IMR-90 (cell line): Measurements from ENCODE around the gene TMEM163. TPM values are rescaled to one million over a fixed set of nuclear protein-coding genes. Genes with fewer than 3 reads are reported as not detected.

Source experiments
- ATAC-seq: fragments of 200-7000 bp; cut with Tn5 transposase; 2 replicates; pipeline ENCODE4 v1.9.1; 2020; ENCODE audit warnings: low read depth, mild to moderate bottlenecking, moderate library complexity
- BruUV-seq: library from RNA; stranded (reverse); fragments of 400-500 nt; replicated peaks from 2 replicates; lab custom pipeline; 2021; lab: Mats Ljungman, UMichigan
- CTCF ChIA-PET: fragments of 300-600 bp; formaldehyde crosslinking; extraction: SDS; loops from one replicate; lab custom pipeline; 2021; ENCODE audit warnings: antibody characterized with exemption; lab: Yijun Ruan, JAX
- POLR2A ChIA-PET: fragments of 300-600 bp; sonication (Branson Sonifier 250); formaldehyde crosslinking; loops from one replicate; lab custom pipeline; 2022; ENCODE audit warnings: antibody characterized with exemption; ENCODE audit not compliant: unreplicated experiment; lab: Charles Lee
- DNase-seq: peaks from one replicate; pipeline ENCODE4 v3.0.0; 2013
- H2AFZ ChIP-seq: replicated peaks from 2 replicates; pipeline ENCODE3; 2013; ENCODE audit warnings: low read length, mild to moderate bottlenecking; ENCODE audit not compliant: poor library complexity
- H2AK5ac ChIP-seq: 2 replicates; pipeline ENCODE4 v1.6.1; 2013; ENCODE audit warnings: low read depth, low read length, inconsistent platforms
- H2AK9ac ChIP-seq: replicated peaks from 2 replicates; pipeline ENCODE3; 2013; ENCODE audit warnings: mild to moderate bottlenecking, low read depth, low read length, moderate library complexity; ENCODE audit not compliant: poor library complexity
- H2BK120ac ChIP-seq: 2 replicates; pipeline ENCODE4 v1.6.1; 2013; ENCODE audit warnings: low read depth, low read length, inconsistent platforms
- H2BK15ac ChIP-seq: 3 replicates; pipeline ENCODE4 v1.6.1; 2013; ENCODE audit warnings: low read depth, low read length, inconsistent platforms
- H2BK20ac ChIP-seq: 2 replicates; pipeline ENCODE4 v1.6.1; 2013; ENCODE audit warnings: low read depth, mild to moderate bottlenecking, inconsistent platforms, low read length, moderate library complexity
- H2BK5ac ChIP-seq: 2 replicates; pipeline ENCODE4 v1.6.1; 2013; ENCODE audit warnings: mild to moderate bottlenecking, low read depth, low read length, inconsistent platforms; ENCODE audit not compliant: poor library complexity, severe bottlenecking
- H3K14ac ChIP-seq: replicated peaks from 2 replicates; pipeline ENCODE4 v1.6.1; 2013; ENCODE audit warnings: low read depth, low read length, inconsistent platforms
- H3K18ac ChIP-seq: 2 replicates; pipeline ENCODE4 v1.6.1; 2013; ENCODE audit warnings: low read depth, low read length, control low read depth
- H3K23ac ChIP-seq: 2 replicates; pipeline ENCODE4 v1.6.1; 2013; ENCODE audit warnings: low read depth, low read length, inconsistent platforms
- H3K27ac ChIP-seq: 2 replicates; pipeline ENCODE4 v1.5.1; 2013; ENCODE audit warnings: mild to moderate bottlenecking, control low read depth, low read length; ENCODE audit not compliant: insufficient read depth
- H3K27me3 ChIP-seq: 2 replicates; pipeline ENCODE4 v1.6.1; 2013; ENCODE audit warnings: low read length; ENCODE audit not compliant: control insufficient read depth, insufficient read depth
- H3K36me3 ChIP-seq: 2 replicates; pipeline ENCODE4 v1.6.1; 2013; ENCODE audit warnings: low read length, mixed read lengths; ENCODE audit not compliant: control insufficient read depth, insufficient read depth
- H3K4ac ChIP-seq: 2 replicates; pipeline ENCODE4 v1.6.1; 2013; ENCODE audit warnings: low read depth, low read length, inconsistent platforms
- H3K4me1 ChIP-seq: 2 replicates; pipeline ENCODE4 v1.6.1; 2013; ENCODE audit warnings: low read length, mixed read lengths; ENCODE audit not compliant: control insufficient read depth, insufficient read depth
- H3K4me2 ChIP-seq: 2 replicates; pipeline ENCODE4 v1.6.1; 2013; ENCODE audit warnings: low read depth, mild to moderate bottlenecking, control low read depth, low read length, moderate library complexity
- H3K4me3 ChIP-seq: 2 replicates; pipeline ENCODE4 v1.5.1; 2013; ENCODE audit warnings: low read depth, mild to moderate bottlenecking, control low read depth, low read length, moderate library complexity; ENCODE audit not compliant: insufficient read depth
- H3K56ac ChIP-seq: 2 replicates; pipeline ENCODE4 v1.6.1; 2013; ENCODE audit warnings: low read length, inconsistent platforms; ENCODE audit not compliant: insufficient read depth; ENCODE audit errors: extremely low read depth
- H3K79me1 ChIP-seq, 2 experiments: 2 replicates each; pipeline ENCODE4 v1.6.1; 2013; ENCODE audit warnings: low read length in 2 of 2, inconsistent platforms in 1 of 2, low read depth in 1 of 2
- H3K9ac ChIP-seq: 2 replicates; pipeline ENCODE4 v1.6.1; 2013; ENCODE audit warnings: low read depth, low read length, control low read depth
- H3K9me1 ChIP-seq: 2 replicates; pipeline ENCODE4 v1.6.1; 2013; ENCODE audit warnings: low read length, inconsistent platforms; ENCODE audit not compliant: insufficient read depth
- H3K9me3 ChIP-seq: 2 replicates; pipeline ENCODE4 v1.6.1; 2013; ENCODE audit warnings: low read length; ENCODE audit not compliant: control insufficient read depth, insufficient read depth
- H4K20me1 ChIP-seq: 2 replicates; pipeline ENCODE4 v1.6.1; 2013; ENCODE audit warnings: low read length, inconsistent platforms; ENCODE audit not compliant: insufficient read depth
- H4K5ac ChIP-seq: 2 replicates; pipeline ENCODE4 v1.6.1; 2013; ENCODE audit warnings: mild to moderate bottlenecking, low read depth, low read length, control low read depth
- H4K8ac ChIP-seq, 2 experiments: 2 replicates each; pipeline ENCODE4 v1.6.1; 2013; ENCODE audit warnings: low read depth in 2 of 2, low read length in 2 of 2, control low read depth in 1 of 2, inconsistent platforms in 1 of 2
- H4K91ac ChIP-seq: 2 replicates; pipeline ENCODE4 v1.6.1; 2013; ENCODE audit warnings: low read depth, low read length, inconsistent platforms; ENCODE audit not compliant: insufficient read depth
- CEBPB ChIP-seq: IDR thresholded peaks from 2 replicates; pipeline ENCODE4 v1.6.1; 2012; ENCODE audit warnings: low read depth, low read length, improper control_type of control experiment
- CHD1 ChIP-seq: IDR thresholded peaks from 2 replicates; pipeline ENCODE4 v1.6.1; 2012; ENCODE audit warnings: low read depth, low read length, improper control_type of control experiment
- FOS ChIP-seq: fragments of 150-350 bp; IDR thresholded peaks from 2 replicates; pipeline ENCODE4 v1.6.1; 2016; ENCODE audit warnings: low read depth, low read length
- MXI1 ChIP-seq: IDR thresholded peaks from 2 replicates; pipeline ENCODE4 v1.6.1; 2012; ENCODE audit warnings: low read depth, mild to moderate bottlenecking, low read length, moderate library complexity, borderline replicate concordance
- RAD21 ChIP-seq: IDR thresholded peaks from 2 replicates; pipeline ENCODE4 v1.6.1; 2012; ENCODE audit warnings: low read length, improper control_type of control experiment
- USF2 ChIP-seq: fragments of 150-350 bp; IDR thresholded peaks from 2 replicates; pipeline ENCODE4 v1.6.1; 2017; ENCODE audit warnings: mild to moderate bottlenecking, antibody characterized with exemption, low read length, low read depth
- WGBS, 2 experiments: methylation state at CpG; one replicate each; pipeline versions ENCODE4 v1.1.5 to v1.1.7; 2013; ENCODE audit warnings: missing lambda C conversion rate in 2 of 2; ENCODE audit not compliant: insufficient read length in 1 of 2; ENCODE audit errors: extremely low coverage in 2 of 2; 5-methylcytosine and 5-hydroxymethylcytosine counted together
- dilution Hi-C: fragments of 300-500 bp; cut with HindIII; formaldehyde crosslinking; loops from one replicate; pipeline ENCODE4 v1.14.3; 2018; ENCODE audit warnings: low sequenced_read_pairs; ENCODE audit not compliant: unreplicated experiment
- in situ Hi-C: fragments of 300-500 bp; cut with MboI; formaldehyde crosslinking; loops from 3 replicates; pipeline ENCODE4 v1.14.3; 2019; ENCODE audit warnings: low sequenced_read_pairs, inconsistent platforms, mixed read lengths
- intact Hi-C: fragments of 100-400 bp; cut with micrococcal nuclease; formaldehyde crosslinking; loops from 2 replicates; pipeline ENCODE4 v1.10.0; 2022
- polyA plus RNA-seq, 3 experiments: library from polyadenylated mRNA; depleted of rRNA; stranded (reverse); fragments of >200 nt; gene quantifications; 2 replicates each; pipeline ENCODE4 v1.2.3, GENCODE V29; 2012; ENCODE audit warnings: low replicate concordance in 1 of 3
- total RNA-seq: library from RNA; depleted of rRNA; stranded (reverse); fragments of >200 nt; gene quantifications from 2 replicates; pipeline ENCODE4 v1.2.3, GENCODE V29; 2012

Gene TMEM163
- total and polyA plus RNA-seq, 2 of the 4 experiments (the other 2 are of a cell fraction): not detected

- dilution Hi-C loops (no loop called here), intact Hi-C loops (no loop called here), in situ Hi-C loops (loop anchor here (25.0 kb wide), 1 partner anchor 534 kb away; no protein-coding TSS in a partner anchor)
- Histone ChIP-seq H2AK9ac (no peak overlapping the region), H4K91ac (no peak overlapping the region), H3K27me3 (no peaks in the 10 kb centered on the region), H2BK20ac (no peak overlapping the region), H3K56ac (no peak overlapping the region), H4K5ac (no peak overlapping the region), H3K9ac (no peak overlapping the region), H3K4me1 (peaks cover 2% of the 10 kb centered on the region), H3K4me3 (no peak overlapping the region), H3K9me3 (no peaks in the 10 kb centered on the region), H4K20me1 (no peaks in the 10 kb centered on the region; the same call in 1 of the 2 replicates), H4K8ac (no peak overlapping the region), H3K14ac (no peak overlapping the region), H2BK5ac (no peak overlapping the region), H3K23ac (no peak overlapping the region), H3K79me1 (peaks cover 0 to 30% of the 10 kb centered on the region in 2 experiments; a peak in 3 of 4 replicates), H2AFZ (no peak overlapping the region), H3K4ac (no peak overlapping the region), H2AK5ac (no peak overlapping the region), H2BK120ac (no peak overlapping the region), H3K27ac (no peak overlapping the region), H3K4me2 (no peak overlapping the region), H3K9me1 (peaks cover 12% of the 10 kb centered on the region), H3K18ac (no peak overlapping the region), H3K36me3 (peaks cover 30% of the 10 kb centered on the region), H2BK15ac (no peak overlapping the region)
- no TSS peak for BruUV-seq
- no CpG with 5 or more reads among the region's 3 CpGs for WGBS, 2 experiments
- ATAC-seq: no peak
- POLR2A ChIA-PET: no interaction called here
- no peak for TF ChIP-seq CHD1
- no peak for TF ChIP-seq USF2
- no peak for TF ChIP-seq RAD21
- no peak for TF ChIP-seq MXI1
- no peak for TF ChIP-seq CEBPB
- TF ChIP-seq FOS: no peak
- DNase-seq: no peak
- CTCF ChIA-PET: interaction anchor here (1.5 to 2.4 kb wide), 2 partner anchors 9 to 30 kb away, joined by 4 to 9 read pairs; no protein-coding TSS in a partner anchor
Observed at GRCh38 chr2:134420920-134421319, 297.9 kb downstream of the TMEM163 start.
